ENCODE measurements around the gene RAB4B. TPM values are rescaled to one million over a fixed set of nuclear protein-coding genes. Genes with fewer than 3 reads are reported as not detected.

The RAB4B gene
- total RNA-seq, 1 donor from 2014 or later, result 23.6 TPM

DNA sequence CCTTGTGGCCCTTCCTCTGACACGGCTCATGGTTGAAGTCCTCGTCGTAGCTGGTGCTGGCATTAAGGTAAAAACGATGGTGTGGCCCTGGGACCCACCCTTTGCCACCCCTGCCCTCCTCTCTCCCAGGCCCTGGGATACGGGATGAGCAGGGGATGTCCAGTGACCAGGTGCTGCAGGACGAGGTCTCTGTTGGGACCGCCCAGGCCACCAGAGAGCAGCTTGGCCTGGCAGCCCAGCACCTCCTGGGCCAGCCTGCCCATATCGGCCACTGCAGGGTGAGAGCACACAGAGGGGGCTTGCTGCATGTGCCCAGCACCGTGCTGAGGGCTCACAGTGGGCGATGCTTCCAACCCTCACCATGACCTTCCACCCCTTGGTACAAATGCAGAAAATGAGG is 34.1 kb upstream of the RAB4B start:
- H3K4me3 ChIP-seq (ENCODE audit: low read depth, low read length), result no peak overlapping the region
- TF ChIP-seq, protein P1, sequence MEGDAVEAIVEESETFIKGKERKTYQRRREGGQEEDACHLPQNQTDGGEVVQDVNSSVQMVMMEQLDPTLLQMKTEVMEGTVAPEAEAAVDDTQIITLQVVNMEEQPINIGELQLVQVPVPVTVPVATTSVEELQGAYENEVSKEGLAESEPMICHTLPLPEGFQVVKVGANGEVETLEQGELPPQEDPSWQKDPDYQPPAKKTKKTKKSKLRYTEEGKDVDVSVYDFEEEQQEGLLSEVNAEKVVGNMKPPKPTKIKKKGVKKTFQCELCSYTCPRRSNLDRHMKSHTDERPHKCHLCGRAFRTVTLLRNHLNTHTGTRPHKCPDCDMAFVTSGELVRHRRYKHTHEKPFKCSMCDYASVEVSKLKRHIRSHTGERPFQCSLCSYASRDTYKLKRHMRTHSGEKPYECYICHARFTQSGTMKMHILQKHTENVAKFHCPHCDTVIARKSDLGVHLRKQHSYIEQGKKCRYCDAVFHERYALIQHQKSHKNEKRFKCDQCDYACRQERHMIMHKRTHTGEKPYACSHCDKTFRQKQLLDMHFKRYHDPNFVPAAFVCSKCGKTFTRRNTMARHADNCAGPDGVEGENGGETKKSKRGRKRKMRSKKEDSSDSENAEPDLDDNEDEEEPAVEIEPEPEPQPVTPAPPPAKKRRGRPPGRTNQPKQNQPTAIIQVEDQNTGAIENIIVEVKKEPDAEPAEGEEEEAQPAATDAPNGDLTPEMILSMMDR (conservative IDR thresholded peaks at IDR 0.05; ENCODE audit: low read depth, low read length), result no peak
- DNase-seq (ENCODE audit: low read depth), result no peak

DNA sequence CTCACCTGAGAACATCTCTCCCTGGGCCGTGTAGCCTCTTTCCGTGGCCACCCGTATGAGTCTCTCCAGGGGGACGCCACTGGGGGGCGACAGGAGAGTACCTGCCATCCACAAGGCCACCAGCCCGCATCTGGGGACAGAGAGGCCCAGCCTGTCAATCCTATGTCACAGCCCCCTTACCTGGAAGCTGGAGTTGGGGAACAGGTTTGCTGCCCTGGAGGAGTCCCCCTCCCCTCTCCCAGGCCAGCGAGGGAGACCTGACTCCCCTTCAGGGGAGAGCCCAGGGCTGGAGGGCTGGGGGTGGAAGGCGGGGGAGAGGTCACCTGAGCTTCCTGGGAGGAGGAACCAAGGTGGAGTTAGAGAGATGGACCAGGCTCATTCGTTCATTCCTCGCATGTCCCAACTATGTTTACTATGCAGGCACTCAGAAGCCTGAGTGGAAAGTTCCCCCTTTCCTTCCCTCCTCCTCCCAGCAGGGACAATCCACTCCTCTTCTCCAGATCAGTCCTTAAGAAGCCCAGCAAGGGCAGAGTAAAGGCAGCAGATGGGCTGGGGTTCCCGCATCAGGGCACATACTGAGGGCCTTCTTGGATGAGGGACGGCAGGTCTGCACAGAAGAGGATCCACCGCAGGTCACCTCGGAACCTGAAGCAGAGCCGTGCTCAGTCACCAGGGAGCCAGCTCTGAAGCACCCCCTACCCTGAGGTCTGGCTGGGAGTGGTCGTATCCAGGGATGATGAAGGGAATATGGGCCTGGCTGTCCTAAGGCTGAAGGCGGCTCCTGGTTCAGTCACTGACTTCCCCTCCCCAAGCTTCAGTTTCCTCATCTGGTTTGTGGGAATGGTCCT is 33.3 kb upstream of the RAB4B start:
- TF ChIP-seq, protein P1 (conservative IDR thresholded peaks at IDR 0.05; ENCODE audit: low read depth, low read length), result no peak
- DNase-seq (ENCODE audit: low read depth), result no peak

DNA sequence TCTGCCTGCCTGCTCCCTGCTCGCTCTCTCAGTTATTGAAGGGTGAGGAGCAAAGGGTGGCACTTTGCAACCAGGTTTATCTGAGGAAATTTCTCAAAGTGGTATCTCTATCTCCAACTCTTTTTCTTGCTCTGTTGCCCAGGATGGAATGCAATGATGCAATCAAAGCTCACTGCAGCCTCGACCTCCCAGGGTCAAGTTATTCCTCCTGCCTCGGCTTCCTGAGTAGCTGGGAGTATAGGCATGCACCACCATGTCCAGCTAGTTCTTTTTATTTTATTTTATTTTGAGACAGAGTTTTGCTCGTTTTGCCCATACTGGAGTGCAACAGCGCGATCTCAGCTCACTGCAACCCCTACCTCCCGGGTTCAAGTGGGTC is 32.7 kb upstream of the RAB4B start:
- DNase-seq (ENCODE audit: low read depth), result peak; percentile 31
- TF ChIP-seq, protein P1 (conservative IDR thresholded peaks at IDR 0.05; ENCODE audit: low read depth, low read length), result no peak
- H3K4me3 ChIP-seq (ENCODE audit: low read depth, low read length), result no peak overlapping the region

More for the DNA sequence above, 33.3 kb upstream of the RAB4B start:
- no peak overlapping the region for H3K4me3 ChIP-seq (ENCODE audit: low read depth, low read length)

DNA sequence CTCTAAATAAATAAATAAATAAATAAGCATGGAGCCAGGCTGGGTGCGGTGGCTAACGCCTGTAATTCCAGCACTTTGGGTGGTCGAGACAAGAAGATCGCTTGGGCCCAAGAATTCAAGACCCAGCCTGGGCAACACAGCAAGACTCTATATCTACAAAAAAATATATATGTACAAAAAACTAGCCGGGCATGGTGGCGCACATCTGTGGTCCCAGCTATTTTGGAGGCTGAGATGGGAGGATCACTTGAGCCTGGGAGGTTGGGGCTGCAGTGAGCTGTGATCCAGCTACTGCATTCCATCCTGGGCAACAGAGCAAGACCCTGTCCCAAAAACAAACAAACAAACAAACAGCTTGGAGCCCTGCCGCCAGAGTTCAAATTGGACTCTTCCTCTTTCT is 30.5 kb upstream of the RAB4B start:
- no peak for DNase-seq (ENCODE audit: low read depth)
- H3K4me3 ChIP-seq (ENCODE audit: low read depth, low read length), result no peak overlapping the region
- TF ChIP-seq, protein P1 (conservative IDR thresholded peaks at IDR 0.05; ENCODE audit: low read depth, low read length), result no peak

DNA sequence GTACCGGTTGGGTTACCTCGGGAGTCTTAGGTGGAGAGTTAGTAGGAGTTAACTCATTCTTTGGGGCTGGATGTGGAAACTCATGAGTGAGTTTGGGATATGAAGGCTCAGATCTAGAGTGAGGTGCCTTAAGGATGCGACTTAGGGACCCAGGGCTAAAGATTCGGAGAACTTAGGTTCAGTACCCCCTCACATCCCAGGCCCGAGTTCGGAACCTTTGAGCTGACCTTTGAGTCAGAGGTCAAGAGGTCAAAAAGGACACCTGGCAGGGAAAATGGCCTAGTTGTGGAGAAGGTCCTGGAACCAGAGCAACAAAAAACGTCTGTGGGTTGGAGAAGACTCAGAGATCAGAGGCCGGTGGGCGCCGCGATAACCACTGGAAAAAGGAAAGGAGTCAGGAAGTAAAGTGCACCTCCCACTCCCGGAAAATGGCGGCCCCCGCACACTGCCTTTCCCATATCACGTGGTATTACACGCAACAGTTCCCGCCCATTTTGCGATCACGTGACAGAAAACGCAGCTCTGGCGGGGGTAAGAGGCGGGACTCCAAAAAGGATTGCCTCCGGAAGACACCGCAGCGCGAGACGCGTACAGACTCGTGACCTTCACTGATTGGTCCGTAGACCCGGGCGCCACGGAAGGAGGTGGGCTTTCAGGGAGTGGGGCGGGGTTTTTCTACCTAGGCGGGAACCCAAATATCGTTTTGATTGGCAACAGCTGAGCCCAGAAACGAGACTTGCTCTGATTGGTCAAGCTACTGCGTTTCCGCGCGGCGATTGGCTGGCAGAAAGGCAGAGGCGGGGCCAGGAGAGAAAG is 27.8 kb upstream of the RAB4B start, which contains the start of gene ACTMAP:
Gene ACTMAP (minus strand): TSS at position 420 of the 816 bp plus-strand sequence. CDS start 674 bp downstream, outside the sequence.
- peak; percentile 98 for DNase-seq (ENCODE audit: low read depth)
- TF ChIP-seq, protein P1 (conservative IDR thresholded peaks at IDR 0.05; ENCODE audit: low read depth, low read length), result no peak
- peak within 1 kb of the TSS; percentile 74 for H3K4me3 ChIP-seq (ENCODE audit: low read depth, low read length)

DNA sequence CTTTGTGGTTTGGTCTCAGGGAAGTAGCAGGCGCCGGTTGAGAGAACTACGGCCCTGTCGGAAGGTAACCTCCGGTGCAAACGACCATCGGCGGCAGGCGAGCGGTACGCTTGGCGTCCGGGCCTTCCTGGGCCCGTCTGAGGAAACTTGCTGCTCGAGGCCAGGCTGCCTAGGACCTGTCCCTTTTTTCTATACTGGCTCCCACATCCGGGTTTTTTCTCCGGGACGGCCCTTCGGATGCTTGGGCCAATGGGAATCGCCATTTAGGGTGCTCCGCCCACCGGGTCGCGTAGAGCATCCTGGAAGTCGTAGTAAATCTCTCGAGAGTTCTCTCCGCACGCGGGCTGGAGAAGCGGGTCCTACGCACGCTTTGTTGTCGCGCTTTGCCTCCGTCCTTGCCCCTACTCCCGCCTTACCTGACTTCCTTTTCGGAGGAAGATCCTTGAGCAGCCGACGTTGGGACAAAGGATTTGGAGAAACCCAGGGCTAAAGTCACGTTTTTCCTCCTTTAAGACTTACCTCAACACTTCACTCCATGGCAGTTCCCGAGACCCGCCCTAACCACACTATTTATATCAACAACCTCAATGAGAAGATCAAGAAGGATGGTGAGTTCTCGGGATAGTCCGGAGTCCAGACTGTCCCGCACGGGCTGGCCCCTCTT is 27.0 kb upstream of the RAB4B start, which contains the start of gene SNRPA:
Gene SNRPA (plus strand): TSS at position 330 of the 664 bp plus-strand sequence. CDS start 206 bp downstream, at position 536.
- TF ChIP-seq, protein P1 (conservative IDR thresholded peaks at IDR 0.05; ENCODE audit: low read depth, low read length), result no peak
- peak; percentile 85 for DNase-seq (ENCODE audit: low read depth)
- H3K4me3 ChIP-seq (ENCODE audit: low read depth, low read length), result peak within 1 kb of the TSS; percentile 74
